COLO829 (cell line): Measurements from ENCODE around the gene GINS2.

Experiments
- DNase-seq: peaks from one replicate; pipeline ENCODE4 v3.0.0; 2012; ENCODE audit warnings: low spot score

The GINS2 gene

DNA sequence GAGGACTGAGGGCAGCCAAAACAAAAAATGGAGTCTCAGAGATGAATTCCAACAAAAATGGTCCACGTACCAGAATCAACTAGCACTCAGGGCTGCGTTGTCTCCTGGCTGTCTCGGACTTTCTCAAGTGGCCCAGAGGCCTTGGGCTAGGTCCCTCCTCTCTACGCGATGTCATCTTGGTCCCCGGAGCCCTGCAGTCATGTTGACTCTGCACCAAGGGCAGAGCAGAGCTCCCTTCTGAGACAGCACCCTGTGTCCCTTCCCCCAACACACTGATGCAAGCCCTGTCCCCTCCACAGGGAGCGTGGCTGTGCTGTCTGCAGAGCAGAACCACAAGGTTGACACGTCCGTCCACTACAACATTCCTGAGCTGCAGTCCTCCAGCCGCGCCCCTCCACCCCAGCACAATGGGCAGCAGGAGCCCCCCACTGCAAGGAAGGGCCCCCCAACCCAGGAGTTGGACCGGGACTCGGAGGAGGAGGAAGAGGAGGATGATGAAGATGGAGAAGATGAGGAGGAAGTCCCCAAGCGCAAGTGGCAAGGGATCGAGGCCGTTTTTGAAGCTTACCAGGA is 20.8 kb downstream of the GINS2 start:
- DNase-seq = no peak

DNA sequence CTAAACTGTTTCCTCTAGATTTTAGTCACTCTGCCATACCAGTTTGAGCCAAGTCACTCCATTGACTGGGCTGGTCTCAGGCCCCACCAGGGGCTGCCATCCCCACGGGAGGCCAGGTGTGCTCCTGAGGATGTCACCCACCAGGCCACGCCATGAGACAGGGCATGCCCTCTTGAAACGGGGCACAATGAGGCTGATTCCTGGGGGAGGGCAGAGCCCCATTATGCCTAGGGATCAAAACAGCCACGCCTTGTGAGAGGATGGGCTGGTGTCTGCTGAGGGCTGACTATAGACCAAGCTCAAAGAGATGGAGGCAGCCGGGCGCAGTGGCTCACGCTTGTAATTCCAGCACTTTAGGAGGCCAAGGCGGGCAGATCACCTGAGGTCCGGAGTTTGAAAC is 21.5 kb downstream of the GINS2 start:
- DNase-seq = no peak

DNA sequence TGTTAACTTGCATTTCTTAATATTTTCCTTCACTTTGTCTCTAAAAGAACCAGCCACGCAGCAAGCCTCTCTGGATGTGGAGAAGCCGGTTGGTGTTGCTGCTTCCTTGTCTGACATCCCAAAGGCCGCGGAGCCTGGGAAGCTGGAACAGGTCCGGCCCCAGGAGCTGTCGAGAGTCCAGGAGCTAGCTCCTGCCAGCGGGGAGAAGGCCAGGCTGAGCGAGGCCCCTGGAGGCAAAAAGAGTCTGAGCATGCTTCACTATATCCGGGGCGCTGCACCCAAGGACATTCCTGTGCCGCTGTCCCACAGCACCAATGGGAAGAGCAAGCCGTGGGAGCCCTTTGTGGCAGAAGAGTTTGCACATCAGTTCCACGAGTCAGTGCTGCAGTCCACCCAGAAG is 22.8 kb downstream of the GINS2 start:
- DNase-seq = no peak

DNA sequence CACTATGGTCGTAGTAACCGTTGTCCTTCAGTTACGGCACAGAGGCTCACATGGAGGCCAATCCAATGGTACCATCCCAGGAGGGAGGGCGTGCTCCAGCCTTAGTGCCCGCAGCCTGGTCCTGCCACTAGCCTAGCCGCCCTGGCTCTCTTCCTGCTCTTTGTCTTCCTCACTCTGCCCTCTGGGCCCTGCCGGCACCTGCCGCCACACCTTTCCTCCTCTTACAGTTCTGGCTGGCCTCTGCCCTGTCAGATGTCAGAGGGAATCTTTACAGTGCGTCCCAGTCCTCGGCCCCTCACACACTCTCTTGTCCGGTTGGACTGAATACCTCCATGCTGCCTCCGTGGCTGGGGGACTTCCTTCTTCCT is 23.4 kb downstream of the GINS2 start:
- no peak for DNase-seq

DNA sequence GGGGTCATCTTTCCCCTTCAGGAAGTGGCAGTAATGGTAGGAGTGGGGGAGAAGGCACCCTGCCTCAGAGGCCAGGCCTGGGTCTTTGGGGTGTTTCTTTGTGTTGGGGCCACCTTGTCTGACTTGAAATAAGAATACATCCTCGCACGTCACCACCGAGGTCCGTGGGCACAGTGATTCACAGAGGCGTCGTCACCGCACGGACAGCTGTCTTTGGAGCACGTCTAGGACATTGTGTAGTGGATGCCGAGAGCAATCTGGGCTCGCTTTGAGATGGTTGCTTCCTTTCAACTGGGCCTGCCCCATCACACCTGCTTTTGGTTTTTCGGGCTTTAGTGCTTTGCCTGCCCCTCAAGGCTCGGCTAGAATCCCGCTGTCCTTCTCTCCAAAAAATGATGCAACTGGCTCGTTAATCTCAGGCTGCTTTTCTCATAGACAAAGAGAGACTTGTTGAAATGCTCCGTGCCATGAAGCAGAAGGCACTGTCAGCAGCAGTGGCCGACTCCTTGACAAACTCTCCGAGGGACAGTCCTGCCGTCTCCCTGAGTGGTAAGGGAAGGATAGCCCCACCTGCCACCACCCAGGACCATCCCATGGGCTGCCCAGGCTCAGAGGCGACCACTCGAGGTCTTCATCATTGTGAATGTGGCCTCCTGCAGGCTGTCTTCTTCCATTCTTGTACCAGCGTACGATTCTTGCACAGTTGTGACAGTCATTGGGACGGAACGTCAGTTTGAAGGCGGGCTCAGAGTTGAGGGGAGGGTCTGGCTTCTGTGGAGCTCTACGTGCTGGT is 24.0 kb downstream of the GINS2 start:
- no peak for DNase-seq

DNA sequence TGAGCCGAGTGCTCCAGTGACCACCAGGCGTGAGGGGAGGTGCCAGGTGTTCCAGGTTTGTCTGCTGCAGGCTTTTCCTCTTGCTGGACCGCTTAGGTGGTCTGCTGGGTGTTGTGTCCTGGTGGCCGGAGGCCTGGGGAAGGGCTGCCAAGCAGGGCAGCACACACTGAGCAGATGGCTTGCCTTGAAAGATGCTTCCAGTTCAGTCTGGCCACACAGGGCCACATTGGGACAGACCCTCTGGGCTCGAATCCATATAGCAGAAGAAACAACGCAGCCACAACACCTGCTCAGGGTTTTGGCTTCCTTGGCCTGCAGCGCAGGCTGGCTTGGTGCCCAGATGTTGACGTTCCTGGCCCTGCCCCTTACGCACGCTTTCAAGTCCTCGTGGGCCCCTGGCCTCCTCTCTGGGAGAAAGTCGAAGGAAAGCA is 24.8 kb downstream of the GINS2 start:
- no peak for DNase-seq

DNA sequence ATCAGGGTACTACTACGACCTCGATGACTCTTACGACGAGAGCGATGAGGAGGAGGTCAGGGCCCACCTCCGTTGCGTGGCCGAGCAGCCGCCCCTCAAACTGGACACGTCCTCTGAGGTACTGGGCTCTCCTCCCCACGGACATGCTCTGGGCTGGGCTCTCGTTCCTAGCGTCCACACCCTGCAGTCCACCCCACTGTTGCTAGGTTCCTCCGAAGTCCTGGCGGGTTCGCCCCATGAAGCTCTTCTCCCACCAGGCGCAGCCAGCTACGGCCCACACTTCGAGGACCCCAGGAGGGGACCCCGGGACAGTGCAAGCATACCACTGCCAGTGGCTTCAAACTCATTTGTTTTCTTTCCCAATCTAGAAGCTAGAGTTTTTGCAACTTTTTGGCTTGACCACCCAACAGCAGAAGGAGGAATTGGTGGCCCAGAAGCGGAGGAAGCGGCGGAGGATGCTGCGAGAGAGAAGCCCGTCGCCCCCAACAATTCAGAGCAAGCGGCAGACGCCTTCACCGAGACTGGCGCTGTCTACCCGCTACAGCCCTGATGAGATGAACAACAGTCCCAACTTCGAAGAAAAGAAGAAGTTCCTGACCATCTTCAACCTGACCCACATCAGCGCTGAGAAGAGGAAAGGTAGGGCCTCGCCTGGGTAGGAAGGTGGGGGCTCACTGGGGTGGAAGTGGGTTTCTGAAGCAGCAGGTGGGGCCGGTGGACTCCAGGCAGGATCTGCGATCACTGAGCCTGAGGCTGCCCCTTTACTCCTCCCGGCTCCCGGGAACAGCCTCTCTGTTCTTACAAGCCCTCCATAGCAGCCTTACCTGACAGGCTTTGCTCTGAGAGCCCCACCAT is 25.6 kb downstream of the GINS2 start:
- DNase-seq = no peak

DNA sequence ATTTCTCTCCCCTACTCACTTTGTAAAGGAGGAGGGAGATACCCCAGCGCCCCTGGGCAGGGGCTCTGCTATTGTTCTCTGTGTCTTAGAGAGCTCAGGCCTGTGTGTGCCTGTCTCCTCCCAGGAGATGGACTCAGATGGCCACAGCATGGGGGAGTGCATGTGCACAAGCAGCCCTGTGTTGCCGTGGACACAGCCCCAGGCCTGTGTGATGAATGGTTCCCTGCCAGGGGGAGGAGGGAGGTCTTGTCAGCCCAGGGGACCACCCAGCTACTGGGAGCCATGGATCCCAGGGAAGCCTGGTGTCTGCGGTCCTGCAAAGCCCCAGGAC is 26.3 kb downstream of the GINS2 start:
- DNase-seq = no peak

DNA sequence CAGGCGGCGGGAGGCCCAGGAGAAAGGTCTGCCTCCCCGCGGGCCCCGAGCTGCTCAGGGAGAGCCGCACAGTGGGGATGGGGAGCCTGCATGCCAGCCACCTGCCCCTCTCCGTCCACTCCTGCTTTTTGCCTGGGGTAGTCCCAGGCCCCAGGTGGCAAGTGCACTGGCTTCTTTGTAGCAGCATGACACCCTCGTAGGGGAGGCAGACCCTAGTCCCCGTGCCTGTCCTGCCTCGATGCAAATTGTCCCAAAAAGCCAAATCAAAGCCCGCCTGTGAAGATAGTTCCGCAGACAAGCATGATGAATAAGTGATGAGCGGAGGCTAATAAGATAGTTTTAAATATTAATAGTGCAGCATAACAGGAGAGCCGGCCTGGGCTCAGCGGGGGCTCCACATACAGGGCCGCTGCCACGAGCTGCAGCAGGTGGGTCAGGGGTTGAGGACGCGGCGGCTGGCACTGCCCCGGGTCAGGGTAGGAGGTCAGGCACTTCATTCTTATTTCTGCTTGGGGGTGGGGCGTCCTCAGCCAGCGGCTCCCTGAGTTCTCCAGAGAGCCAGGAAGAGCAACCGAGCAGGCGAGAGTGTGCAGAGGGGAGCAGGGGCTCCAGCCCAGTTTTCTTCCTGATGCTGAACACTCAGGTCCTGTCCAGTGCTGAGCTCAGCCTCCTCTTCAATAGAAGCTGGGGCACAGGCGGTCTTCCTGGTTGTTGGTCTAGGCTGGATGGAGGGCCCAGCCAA is 26.8 kb downstream of the GINS2 start:
- no peak for DNase-seq

DNA sequence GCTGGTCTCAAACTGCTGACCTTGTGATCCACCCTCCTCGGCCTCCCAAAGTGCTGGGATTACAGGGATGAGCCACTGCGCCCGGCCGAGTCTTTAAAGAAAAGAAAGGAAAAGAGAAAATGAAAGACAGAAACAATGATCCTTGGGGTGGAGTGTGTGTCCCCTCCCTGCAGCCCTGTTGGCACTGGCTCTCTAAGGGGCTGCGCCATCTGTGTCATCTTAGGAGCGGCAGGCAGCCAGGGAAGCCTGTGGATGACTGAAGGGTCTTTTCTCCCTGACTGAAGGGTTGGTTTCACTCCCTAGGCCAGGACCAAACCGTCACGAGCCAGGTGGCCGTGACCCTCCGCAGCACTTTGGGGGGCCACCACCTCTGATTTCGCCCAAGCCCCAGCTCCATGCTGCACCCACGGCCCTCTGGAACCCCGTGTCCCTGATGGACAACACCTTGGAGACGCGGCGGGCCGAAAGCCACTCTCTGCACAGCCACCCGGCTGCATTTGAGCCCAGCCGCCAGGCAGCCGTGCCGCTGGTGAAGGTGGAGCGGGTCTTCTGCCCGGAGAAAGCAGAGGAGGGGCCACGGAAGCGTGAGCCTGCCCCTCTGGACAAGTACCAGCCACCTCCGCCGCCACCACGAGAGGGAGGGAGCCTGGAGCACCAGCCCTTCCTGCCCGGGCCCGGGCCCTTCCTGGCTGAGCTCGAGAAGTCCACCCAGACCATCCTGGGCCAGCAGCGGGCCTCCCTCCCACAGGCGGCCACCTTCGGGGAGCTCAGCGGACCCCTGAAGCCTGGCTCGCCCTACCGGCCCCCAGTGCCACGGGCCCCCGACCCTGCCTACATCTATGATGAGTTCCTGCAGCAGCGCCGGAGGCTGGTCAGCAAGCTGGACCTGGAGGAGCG is 27.7 kb downstream of the GINS2 start:
- DNase-seq = no peak

DNA sequence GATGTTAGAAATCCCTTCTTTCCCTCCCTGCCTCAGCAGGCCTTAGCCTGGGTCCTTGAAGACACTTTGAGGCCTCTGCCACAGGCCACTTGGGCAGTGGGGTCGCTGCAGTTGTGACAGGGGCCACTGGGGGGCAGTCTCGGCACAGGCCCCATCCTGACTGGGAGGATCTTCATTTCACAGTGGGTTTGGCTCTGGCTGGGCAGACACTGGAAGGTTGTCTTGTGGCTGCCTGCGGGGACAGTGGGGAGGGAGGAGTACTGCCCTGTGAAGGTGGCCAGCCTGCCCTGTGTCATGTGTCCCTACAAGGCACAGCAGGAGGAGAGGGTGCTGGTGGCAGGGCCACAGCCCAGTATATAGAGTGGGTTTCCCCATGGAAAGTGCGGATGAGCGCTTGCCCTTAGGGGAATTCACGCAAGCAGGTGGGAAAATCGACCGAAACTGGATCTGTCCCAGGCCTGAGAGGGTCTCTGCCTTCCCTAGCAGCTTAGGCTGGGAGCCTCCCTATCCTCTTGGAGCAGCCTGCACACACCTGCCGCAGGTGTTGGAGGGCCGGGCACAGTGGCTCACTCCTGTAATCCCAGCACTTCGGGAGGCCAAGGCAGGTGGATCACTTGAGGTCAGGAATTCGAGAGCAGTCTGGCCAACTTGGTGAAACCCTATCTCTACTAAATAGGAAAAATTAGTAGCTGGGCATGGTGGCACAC is 28.8 kb downstream of the GINS2 start:
- DNase-seq = peak; percentile 73

DNA sequence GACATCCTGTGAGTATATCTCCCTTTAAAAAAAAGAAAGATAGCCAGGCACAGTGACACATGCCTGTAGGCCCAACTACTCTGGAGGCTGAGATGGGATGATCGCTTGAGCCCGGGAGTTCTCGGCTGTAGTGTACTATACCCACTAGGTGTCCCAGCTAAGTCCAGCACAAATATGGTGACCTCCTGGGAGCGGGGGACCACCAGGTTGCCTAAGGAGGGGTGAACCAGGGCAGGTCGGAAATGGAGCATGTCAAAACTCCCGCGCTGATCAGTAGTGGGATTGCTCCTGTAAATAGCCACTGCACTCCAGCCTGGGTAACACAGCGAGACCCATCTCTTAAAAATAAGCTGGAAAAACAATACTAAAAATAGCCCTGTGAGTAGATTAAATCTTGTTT is 29.4 kb downstream of the GINS2 start:
- DNase-seq = no peak

DNA sequence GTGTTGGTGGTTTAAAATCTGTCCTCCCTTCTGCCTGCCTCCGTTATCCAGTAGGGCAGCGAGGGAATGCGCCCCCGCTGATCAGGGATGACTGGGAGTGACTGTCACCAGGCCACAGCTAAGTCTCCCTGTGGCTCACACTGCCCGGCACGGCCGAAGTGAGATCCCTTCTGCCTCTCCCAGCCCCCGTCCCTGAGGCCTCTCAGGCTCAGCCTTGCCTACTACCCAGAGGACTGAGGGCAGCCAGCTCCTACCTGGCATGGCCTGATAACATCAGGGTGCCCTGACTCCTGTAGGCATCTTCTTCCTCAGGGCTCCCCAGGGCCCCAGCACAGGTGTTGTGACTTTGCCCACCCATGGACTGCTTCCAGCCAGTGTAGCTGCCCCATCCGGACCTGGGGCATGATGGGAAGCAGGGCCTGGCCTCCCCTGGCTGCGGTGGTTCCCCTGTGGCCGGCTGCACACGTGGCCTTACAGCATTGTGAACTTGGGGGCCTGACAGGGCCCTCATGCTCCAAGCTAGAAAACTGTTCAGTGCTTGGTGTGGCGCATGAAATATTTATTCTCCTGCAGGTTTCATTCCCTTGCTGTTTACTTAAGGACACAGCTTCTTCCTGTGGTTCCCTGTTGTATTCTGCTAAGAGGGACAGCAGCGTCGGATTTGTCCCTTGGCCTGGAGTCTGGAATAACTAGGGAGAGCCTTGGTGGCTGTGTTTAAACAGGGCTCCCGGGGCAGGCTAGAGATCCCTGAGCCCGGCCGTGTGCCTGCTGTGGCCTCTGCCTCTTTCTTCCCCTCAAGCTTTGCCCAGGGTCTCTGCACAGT is 30.0 kb downstream of the GINS2 start:
- DNase-seq = no peak

DNA sequence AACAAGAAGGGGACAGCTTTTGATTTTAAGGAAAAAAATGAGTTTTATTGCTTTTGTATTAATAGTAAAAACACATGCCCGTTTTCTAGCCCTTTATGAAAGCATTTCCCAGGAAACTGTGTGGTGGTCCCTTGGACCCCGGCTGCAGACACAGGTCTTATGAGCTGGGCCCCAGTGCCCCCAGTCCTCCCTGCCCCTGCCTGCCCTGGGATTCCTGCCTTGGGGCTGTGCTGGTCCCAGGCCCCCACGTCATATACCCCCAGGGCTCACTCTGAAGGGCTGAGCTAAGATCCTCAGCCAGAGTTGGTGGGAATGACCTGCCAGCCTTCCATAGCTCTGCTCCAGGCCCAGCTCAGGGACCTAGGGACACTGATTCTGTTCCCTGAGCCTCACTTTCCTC is 30.8 kb downstream of the GINS2 start:
- no peak for DNase-seq

DNA sequence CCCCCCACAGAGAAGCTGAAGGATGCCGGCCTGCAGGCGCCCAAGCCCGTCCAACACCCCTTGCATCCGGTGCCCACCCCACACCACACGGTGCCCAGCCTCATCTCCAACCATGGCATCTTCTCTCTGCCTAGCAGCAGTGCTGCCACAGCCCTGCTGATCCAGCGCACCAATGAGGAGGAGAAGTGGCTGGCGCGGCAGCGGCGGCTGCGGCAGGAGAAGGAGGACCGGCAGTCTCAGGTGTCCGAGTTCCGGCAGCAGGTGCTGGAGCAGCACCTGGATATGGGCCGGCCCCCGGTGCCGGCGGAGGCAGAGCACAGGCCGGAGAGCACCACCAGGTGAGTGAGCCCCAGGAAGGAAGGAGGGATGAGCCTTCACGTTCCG is 31.5 kb downstream of the GINS2 start:
- DNase-seq = no peak

DNA sequence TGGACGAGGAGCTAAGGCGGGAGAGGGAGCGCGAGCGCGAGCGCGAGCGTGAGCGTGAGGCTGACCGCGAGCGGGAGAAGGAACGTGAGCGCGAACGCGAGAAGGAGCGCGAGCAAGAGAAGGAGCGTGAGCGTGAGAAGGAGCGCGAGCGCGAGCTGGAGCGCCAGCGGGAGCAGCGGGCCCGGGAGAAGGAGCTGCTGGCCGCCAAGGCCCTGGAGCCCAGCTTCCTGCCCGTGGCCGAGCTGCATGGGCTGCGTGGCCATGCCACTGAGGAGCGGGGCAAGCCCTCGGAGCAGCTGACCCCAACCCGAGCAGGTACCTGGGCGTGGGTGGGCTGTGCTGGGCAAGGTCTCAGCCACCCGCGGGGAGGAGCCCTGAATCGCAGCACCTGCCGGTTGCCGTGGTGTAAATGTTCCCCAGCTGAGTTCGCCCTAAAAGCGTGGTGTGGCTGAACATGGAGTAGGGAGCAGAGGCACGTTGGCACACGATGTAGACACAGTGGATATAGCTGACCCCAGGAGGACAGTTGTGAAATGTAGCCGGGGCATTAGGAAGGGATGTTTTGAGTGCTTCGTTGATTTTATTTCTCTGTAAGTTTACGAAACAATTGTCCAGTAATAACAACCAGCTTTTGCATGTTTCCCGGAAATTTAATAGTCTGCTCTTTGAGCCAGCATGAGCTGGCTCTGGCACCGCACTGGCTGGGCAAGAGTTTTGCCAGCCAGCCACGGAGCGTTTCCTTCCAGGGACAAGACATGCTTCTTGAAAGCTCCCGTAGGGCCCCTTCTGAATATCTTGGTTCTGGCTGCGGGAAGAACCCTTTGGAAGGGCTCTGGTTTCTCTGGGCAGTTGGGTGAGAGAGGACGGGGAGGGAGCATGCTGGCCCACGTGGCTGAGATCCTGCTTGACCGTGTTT is 32.1 kb downstream of the GINS2 start:
- DNase-seq = no peak

DNA sequence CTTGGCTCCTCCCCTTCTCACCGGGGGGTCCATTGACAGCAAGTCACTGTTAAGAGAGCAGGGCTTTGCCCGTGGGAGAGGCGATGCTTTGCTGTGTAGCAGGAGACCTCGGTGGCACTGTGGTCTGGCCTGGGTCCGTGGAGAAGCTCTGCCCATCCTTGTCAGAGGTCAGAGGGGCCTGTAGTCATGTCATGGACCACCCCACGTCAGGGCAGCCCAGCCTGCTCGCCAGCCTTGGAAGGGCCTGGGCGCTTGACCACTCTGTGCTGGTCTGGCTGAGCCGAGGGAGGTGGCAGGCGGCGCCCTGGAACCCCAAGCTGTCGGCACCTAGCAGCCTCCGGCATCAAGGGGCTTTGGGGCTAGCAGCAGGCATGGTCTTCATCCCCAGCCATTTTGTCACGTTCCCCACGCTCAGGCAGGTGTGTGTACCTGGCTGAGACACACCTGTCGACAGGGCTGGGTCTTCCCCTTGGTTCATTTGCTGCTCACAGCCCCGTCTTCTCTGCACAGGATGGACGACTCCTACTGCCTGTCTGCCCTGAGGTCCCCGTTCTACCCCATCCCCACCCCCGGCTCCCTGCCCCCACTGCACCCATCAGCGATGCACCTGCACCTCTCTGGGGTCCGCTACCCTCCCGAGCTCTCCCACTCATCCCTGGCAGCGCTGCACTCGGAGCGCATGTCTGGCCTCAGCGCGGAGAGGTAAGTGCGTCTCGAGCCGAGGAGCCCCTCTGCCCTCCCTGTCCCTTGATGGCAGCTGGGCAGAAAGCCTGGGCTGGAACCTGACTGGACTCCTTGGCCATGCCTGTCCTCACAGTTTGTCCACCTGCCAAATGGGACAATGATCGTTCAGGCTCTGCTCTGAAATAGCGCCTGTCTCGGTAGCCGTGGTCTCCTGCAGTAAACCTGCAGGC is 33.3 kb downstream of the GINS2 start:
- no peak for DNase-seq
